ENCODE results near the gene TMEM132C.

GRCh38 chr12:128326406-128326805 is 59.4 kb downstream of the TMEM132C start:
- TF ChIP-seq CTCF (IDR thresholded peaks at IDR 0.05) (no peak), POLR2A (IDR thresholded peaks at IDR 0.05) (no peak)
